Activated T-cell treated with anti-CD3 and anti-CD28 coated beads, Interleukin-2, amount 50 U/mL, for 1 hour (primary cell): ENCODE measurements around the gene NPTN.

Experiments used
- DNase-seq: peaks from one replicate; pipeline ENCODE4 v3.0.0-alpha.2; 2020

Gene NPTN

DNA sequence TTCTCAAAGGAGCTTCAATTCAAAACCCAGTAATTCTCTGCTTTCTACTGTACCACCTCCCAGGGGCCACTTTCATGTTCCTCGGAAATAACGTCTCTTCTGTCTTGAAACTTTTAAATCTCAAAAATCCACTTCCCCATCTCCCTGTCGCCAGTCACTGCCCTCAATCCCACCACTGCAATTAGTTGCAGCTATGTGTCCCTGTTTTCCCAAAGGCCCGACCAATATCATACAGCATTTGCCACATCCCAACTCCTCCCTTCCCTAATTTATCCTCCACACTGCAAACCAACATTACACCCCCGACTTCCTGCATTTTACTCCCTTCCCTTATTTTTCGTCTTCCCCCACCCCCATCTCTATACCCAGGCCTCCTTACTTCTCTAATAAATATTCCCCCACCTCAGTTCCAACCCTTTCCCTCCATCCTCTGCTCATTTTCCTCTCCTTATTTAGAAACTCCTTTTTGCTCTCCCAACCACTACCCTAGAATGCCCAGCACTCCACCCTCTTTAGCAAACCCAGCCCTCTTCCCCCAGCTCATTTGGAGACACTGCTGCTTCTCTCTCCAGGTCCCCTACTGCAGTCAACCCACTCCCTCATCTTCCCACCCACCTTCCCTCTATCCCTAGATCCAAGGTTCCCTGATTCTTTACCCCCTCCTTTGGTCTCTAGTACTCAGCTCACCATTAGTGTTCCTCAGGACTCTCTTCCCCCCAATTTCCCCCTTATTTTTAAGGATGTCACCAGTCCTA lies 1.1 kb downstream of the NPTN start:
- no peak for DNase-seq

DNA sequence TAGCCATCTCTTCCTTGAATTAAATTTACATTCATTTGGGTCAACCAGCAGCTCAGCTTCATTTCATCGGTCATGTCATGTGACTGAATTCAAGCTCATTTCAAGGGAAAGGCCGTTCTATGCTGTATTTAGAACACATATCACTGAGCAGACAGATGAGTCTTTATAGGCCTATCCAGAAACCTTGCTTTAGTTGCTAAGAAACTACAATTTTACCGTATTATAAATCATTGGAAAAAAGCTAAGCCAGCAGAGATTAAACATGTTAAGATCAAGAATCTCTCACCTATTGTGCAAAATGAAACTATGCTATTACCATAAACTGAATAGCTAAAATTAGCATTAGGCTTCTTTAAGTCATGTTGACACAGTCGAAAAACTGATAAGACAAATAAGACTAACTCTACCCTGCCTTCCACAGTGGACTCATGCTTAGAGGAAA lies 2.2 kb downstream of the NPTN start:
- no peak for DNase-seq

DNA sequence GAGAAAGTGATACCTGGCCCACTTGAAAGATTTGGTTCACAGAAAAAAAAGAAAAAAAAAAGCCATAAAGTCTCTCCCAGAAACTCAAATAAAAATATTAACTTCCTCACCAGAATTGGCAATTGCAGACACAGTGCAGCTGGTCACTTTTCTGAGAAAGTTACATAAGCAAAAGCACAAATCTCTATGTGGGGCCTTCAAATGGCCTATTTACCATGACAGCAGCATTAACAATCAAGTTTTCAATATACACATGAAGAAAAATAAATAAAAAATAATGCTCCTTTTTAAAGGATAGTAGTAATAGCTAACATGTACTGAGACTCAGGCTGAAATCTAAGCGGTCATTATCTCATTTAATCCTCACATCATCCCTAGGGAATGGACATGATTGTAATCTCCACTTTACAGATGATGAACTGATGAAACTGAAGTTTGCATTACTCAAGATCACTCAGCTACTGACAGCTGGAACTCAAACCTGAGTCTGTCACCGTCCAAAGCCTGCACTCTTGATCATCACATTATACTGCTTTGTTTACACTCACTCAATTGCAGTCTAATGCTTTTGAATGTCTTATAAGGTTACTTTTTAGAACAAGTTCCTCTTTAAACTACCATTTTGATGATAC lies 3.3 kb downstream of the NPTN start:
- no peak for DNase-seq

DNA sequence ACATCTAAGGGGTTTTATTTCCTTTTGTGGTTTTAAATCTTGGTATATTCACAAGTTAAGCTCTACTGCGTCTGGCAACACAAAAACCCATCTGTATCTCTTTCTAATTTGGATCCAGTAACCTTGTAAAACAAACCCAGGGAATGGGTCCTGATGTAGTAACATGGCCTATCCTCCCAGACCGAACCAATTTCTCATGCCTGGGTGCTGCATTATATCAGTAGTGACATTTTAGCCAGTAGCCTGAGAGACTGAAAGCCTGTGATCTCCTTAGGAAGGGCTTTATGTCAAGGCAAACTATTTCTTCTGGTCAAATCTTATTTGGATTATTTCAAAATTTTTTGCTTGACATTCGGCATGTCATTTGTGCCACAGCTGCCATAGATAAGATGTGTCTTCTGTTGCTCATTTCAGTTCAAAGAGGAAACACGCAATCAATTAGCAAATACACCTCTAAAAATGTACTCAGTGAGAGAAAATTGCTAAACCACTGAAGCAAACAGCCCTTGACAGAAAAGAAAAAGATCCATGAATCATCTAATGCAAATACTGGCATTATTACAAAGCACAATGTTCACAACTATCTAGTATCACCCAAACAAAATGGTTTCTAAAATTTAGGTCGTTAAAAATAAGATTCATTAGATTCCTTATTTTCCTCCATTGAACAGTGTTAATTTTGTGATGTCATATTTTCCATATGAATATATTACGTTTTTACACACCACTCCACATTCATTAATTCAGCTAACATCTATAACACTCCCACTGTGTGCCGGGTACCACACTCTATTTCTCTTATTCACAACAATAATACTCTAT lies 4.0 kb downstream of the NPTN start:
- DNase-seq, result no peak

DNA sequence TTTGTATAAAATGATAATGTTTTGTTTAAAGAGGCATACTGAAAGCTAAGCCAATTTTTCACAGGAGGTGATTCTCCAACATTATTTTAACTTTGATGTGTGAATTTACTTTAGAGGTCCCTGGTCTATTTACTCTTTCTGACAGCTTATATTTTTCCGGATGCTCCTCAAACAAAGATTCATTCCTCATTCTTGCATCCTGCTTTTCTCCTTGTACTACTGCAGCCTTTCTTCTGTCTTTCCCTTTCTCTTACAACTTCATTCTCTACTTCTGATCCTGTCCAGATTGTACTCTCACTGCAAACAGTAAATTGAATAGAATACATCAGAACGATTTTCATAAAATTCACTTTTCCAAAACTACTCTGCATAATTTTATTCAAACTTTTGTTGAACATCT lies 5.1 kb downstream of the NPTN start:
- no peak for DNase-seq

DNA sequence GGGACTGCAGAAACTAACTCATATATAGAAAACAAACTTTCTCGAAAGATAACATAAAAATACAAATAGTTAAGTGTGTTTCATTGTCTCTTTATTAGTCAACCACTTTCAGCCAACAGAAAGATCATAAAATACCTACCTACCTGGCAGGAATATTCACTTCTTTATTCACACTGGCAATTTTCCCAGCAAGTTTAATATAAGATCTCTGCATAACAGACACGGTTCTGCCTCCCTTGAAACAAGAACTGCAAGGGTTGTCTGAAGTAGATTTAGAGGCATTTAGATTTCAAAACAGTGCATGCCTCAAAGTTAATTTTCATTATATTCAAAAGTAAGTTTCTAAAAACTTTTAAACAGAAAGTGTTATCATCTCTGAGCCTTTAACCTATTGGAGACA lies 7.1 kb downstream of the NPTN start:
- DNase-seq, result no peak

DNA sequence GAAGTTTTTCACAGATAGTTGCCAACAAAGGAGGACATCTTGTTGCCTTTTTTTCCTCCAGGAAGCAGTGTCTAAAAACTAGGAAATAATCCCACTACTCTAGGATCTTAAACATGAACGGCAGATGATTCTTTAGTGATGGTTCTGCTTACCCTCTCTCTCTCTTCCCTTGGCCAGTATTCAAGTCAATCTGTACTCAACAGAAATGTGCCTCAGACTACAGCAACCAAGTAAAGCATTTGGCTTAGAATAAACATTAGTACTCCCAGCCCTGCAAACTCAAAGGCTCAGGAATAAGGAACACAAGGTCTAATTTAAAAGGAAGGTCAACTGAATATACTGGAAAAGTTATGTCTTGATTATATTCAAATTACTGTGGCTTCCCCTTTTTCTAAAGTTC lies 8.7 kb downstream of the NPTN start:
- DNase-seq, result no peak

DNA sequence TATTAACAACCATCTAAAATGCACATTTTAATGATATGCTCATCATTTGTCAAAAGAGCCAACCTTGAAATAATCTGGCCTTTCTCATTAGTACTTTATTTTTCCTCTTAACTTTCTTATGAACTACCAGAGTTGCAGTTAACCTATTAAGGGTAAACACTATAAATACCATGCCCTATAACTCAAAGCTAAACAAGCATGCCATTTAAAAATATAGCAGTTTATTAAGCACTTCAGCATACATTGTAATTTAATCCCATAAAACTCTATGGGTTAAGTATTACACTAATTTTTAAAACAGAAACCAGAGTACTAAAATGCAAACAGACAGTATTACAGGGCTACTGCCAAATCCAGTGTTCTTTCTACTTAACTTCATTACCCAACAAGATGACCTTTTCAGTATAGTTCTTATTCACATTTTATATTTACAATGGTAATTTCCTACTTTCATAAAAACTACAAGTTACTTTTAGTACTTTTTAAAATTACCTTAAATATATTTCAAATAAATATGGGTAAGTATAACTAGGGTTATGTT lies 11.8 kb downstream of the NPTN start:
- DNase-seq, result no peak

DNA sequence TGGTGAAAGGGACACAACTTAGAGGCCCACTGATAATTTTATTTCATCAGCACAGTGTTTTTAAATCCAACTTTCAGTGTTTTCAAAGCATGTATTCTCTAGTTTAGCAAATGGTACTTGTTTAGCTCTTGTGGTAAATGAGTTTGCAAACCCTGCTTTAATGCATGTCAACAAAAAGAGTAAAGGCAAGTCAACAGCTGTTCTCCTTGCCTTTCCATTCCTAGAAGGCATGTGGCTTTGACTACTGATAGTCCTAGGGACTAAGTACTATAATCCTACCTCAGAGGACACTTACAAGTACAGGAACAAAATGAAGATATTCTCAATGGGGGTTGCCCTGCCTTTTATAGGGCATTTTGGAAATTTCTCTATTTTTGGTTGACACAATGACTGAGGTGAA lies 13.1 kb downstream of the NPTN start:
- no peak for DNase-seq

DNA sequence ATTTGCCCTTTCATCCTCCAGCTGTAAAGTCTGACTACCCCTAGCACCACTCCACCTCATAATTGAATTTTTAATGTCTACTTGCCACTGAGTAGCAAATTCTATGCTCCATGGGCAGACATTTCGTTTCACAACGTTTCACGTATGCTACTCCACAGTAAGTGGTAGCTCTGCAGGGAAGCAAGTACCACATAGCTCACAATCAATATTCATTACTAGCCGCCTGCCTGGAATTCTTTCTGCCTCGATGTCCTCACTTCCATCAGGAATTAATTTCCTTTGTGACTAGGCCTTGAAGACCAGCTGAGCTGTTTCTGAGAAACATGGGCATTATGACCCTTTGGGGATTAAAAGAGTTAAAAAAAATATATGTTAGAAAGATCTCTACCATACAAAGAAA lies 15.3 kb downstream of the NPTN start:
- DNase-seq, result no peak

DNA sequence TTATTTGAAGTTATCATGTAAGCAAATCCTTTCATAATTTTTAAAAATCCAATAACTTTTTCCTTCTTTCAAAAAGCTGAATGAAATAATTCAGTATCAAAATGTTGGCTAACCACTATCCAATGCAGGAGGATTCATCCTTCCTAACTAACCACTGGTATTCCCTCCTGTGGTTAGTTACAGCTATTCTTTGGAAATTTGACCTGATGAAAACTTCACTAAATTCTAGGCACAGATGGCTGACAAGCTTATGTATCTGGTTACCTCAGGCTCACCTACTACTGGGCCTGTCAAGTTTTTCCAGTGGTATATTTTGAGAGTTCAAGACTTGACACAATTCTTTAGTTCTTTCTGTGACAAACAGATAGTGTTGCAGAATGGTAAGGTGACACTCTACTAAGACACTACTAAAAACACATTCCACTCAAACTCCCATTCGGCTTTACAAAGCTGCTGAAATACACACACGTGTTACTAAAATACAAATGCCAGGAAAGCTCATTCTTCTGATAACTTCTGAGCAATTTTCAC lies 15.8 kb downstream of the NPTN start:
- DNase-seq, result no peak

DNA sequence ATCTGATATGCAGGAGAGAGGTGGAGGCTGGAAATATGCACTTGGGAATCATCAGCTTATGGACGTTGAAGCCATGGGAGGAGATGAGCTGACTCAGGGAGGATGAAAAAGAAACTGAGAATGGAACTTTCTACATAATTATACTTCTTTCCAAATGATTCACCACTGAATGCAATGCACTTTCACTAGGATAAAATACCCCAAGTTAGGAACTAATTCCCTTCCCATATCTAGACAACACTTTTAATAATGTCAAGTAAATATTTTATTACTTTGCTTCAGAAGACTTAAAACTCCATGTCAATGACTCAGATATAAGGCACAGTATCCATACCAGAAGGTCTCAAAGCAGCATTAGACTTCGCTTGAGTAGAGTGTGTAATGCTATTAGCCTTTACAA lies 24.2 kb downstream of the NPTN start:
- DNase-seq, result no peak

DNA sequence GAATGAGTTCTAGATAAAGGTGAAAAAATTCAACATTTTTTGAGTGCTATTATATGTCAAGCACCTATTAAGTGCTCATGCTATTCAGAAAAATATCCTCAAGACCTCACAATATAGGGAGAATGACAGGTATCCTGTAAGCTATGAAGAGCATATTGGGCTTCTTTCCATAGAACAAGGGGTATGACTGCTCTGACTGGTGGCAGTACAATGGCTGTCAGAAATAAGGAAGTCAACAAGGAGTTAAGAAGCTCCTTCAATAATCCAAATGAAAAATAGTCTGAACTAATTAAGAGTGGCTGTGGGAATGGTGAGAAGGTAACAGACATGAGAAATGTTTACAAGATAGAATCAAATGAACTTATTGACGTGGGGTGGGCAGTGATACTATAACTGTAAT lies 24.7 kb downstream of the NPTN start:
- DNase-seq, result no peak

DNA sequence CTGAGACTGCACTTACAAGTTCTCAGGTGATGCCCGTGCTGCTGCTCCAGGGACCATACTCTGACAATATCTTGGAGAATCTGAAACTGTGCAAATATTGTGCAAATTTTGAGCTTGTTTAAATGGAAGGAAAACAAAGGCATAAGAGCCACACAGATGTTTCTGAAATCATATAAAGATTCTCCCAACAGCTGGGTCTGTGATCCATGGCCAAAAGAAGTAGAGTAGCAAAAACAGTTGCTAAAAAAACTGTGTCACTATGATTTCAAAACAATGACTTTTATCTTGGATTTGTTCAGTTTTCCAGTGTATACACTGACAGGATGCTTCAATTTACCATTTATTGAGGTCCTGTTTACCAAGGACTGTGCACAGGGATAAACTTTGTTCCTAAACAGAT lies 25.3 kb downstream of the NPTN start:
- no peak for DNase-seq

DNA sequence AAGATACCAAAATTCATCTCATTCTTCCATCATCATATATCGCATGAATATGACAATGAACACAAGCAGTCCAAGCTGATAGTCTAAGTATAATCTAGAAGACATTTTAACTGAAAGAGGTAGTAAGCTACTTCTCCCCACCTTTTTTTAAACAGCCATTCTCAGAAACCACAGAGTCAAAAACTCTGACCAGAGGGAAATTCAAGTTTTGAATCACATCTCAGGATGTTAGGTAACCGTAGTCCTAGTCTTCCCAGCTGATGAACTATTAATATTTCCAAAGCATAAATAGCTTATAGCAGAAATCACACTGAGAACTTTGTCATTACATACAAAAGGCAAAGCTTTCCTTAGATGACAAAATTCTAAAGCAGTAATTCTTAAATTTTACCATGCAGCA lies 25.8 kb downstream of the NPTN start:
- no peak for DNase-seq

DNA sequence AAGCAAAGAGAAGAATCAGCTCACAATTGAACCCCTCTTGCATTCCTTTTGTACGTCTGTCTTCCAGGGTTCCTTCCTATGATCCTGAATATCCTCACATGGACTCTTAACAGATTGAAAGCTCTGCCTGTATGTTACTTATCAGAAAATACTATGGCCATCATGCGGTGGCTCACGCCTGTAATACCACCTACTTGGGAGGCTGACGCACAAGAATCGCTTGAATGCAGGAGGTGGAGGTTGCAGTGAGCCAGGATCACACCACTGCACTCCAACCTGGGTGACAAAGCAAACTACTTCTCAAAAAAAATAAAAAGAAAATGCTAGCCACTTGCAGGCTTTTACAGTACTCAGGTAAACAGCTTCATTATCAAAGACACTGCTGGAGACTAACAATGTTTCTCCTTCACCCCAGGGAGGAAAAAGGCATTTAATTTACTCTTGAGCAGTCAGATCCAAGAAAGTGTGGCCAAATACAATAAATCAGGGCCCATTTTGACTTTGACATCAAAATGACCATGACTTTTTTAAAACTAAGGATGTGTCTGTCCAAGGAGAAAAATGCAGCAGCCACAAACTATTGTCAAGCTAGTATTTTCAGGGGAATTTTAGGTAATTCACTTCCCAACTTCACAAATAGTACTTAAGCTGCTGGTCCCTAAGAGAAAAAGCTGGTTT lies 27.3 kb downstream of the NPTN start:
- no peak for DNase-seq

DNA sequence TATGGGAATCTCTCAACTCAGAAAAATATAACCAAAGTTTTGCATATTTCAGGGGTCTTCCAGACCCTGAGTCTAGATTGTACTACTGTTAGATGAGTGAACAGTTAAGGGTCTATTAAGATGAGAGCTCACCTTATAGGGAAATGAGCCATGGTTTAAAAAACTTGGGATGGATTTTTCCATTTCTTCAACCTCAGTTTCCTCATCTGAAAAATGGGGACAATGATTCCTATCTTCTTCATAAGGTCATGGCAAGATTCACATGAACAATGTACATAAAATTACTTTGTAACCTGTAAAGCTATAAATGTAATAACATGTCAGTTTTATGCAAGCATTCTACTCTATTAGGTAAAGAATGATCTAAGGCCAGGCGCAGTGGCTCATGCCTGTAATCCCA lies 28.7 kb downstream of the NPTN start:
- no peak for DNase-seq

DNA sequence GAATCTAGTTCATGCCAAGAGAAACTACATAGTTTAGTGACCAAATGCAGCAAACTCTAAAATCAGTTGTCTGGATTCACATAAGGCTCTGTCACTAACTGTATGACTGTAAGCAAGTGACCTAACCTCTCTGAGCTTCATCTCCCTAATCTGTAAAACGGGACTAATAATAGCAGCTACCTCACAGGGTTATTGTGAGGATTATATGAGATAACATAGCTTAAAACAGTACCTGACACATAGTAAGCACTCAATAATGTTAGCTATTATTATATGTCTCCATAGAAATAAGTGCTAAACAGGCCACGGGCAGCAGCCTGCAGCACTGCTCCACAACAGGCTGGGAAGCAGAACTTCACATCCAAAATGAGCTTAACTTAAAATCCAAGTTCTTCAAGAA lies 30.2 kb downstream of the NPTN start:
- no peak for DNase-seq

DNA sequence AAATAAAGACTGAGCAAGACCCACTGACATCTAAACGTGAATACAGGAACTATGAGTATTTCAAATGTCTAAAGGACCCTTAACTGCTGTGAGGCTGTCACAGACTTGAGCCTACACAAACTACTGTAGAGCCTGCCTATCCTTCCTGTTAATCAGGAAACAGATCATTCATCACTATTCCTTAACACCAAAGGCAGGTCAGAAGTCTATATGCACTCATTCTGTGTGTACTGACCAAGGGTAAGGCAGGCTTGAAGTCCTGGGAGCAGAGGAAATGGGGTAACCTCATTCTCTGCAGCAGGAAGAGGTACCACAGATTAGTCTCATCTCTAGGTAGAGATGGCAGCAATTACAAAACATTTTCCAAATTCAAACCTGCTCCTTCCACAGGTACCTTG lies 30.7 kb downstream of the NPTN start:
- no peak for DNase-seq

DNA sequence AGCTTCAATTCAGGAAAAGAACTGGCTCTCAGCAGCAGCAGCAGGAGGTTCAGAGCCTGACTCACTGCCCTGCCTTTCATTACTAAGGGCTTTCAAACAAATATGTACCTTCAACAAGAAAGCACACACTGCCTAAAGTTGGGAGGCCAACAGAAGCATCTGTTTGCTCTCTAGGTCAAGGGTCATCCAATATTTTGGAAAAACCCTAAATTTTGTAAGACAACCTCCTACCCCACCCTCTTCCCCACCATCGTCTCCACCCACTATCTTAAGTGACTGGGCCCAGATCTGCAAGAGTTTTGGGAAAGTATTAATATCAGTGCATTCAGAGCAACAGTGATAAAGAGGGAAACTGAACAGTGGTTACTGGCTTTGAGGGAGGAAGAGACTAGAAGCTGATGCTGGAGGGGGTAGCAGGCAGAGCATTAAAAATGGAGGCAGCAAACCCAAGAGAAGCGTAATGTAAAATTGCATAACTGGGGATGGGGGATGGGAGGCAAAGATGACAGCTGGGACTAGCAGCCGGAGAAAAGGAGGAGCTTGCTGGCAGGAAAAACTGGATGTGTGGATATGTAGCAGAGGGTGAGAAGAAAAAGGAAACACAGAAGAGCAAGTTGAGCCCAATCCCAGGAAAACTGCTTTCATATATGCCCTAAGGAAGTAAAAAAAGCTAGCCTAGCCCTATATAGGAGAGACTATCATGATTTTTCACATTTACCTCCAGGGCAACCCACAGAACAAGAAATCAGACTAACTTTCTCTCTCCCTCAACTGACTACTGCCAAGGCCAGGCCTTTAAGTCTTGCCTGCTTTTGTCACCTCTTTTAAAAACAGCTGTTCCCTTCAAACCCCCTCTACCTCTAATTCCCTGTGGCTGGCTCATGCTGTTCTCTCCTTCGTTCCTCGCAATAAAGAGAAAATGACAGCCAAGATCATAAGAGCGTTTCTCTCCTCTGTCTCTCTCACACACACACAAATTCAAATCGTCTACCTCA lies 31.4 kb downstream of the NPTN start:
- no peak for DNase-seq
